GM08714 (cell line): ENCODE results near the gene MALRD1.
"Not testable (repeated sequence)": the region's sequence is repeated elsewhere in the genome, so short reads cannot be mapped to it uniquely, and the experiment has no call there.

Source experiments
- H3K4me3 ChIP-seq: fragments of 200-500 bp; sonication (Bioruptor generic); 2 replicates; pipeline ENCODE4 v1.5.1; 2014; ENCODE audit warnings: mild to moderate bottlenecking, low read length, inconsistent platforms
- ZNF274 ChIP-seq: IDR thresholded peaks from 2 replicates; pipeline ENCODE4 v1.6.1; 2012; ENCODE audit warnings: mild to moderate bottlenecking, low read depth, low read length

Gene MALRD1

GRCh38 chr10:19705250-19705649 lies 656.6 kb downstream of the MALRD1 start:
- no peak for TF ChIP-seq ZNF274
- H3K4me3 ChIP-seq, result no peak overlapping the region

- no peak for TF ChIP-seq ZNF274
- no peak overlapping the region for H3K4me3 ChIP-seq
These were observed 658.3 kb downstream of the MALRD1 start for GRCh38 chr10:19706904-19707303.

- no peak for TF ChIP-seq ZNF274
- H3K4me3 ChIP-seq, result no peak overlapping the region
These were observed 658.8 kb downstream of the MALRD1 start for GRCh38 chr10:19707376-19707775.

- no peak for TF ChIP-seq ZNF274
- H3K4me3 ChIP-seq, result no peak overlapping the region
These were observed 659.4 kb downstream of the MALRD1 start for GRCh38 chr10:19708031-19708430.

- H3K4me3 ChIP-seq, result no peak overlapping the region
- TF ChIP-seq ZNF274, result no peak
These were observed 662.0 kb downstream of the MALRD1 start for GRCh38 chr10:19710600-19710999.

- no peak overlapping the region for H3K4me3 ChIP-seq
- TF ChIP-seq ZNF274, result no peak
These were observed 664.6 kb downstream of the MALRD1 start for GRCh38 chr10:19713159-19713558.

- no peak for TF ChIP-seq ZNF274
These were observed 665.4 kb downstream of the MALRD1 start for GRCh38 chr10:19713800-19714525.

GRCh38 chr10:19719284-19719683 lies 670.7 kb downstream of the MALRD1 start:
- TF ChIP-seq ZNF274, result no peak
- no peak overlapping the region for H3K4me3 ChIP-seq

More at GRCh38 chr10:19713800-19714525, 665.4 kb downstream of the MALRD1 start:
- H3K4me3 ChIP-seq, result no peak overlapping the region

- TF ChIP-seq ZNF274, result no peak
These were observed 675.7 kb downstream of the MALRD1 start for GRCh38 chr10:19724287-19724686.

GRCh38 chr10:19728376-19728775 lies 679.8 kb downstream of the MALRD1 start:
- H3K4me3 ChIP-seq, result no peak overlapping the region
- TF ChIP-seq ZNF274, result no peak

More at GRCh38 chr10:19724287-19724686, 675.7 kb downstream of the MALRD1 start:
- no peak overlapping the region for H3K4me3 ChIP-seq

GRCh38 chr10:19728964-19729363 lies 680.4 kb downstream of the MALRD1 start:
- no peak overlapping the region for H3K4me3 ChIP-seq
- no peak for TF ChIP-seq ZNF274

- no peak for TF ChIP-seq ZNF274
- H3K4me3 ChIP-seq, result no peak overlapping the region
These were observed 681.7 kb downstream of the MALRD1 start for GRCh38 chr10:19730167-19730906.

GRCh38 chr10:19730907-19731217 lies 682.3 kb downstream of the MALRD1 start:
- no peak overlapping the region for H3K4me3 ChIP-seq
- TF ChIP-seq ZNF274, result no peak

- no peak for TF ChIP-seq ZNF274
- H3K4me3 ChIP-seq, result no peak overlapping the region
These were observed 683.0 kb downstream of the MALRD1 start for GRCh38 chr10:19731560-19731959.

- H3K4me3 ChIP-seq, result no peak overlapping the region
- no peak for TF ChIP-seq ZNF274
These were observed 689.8 kb downstream of the MALRD1 start for GRCh38 chr10:19738440-19738839.

GRCh38 chr10:19739232-19739631 lies 690.6 kb downstream of the MALRD1 start:
- not testable (repeated sequence) for H3K4me3 ChIP-seq

- not testable (repeated sequence) for H3K4me3 ChIP-seq
These were observed 693.5 kb downstream of the MALRD1 start for GRCh38 chr10:19742144-19742543.
